ENCODE measurements around the gene TMEM179.
"Not testable (repeated sequence)": the region's sequence is repeated elsewhere in the genome, so short reads cannot be mapped to it uniquely, and the experiment has no call there.

The TMEM179 gene

GRCh38 chr14:104636846-104637545 is 32.4 kb upstream of the TMEM179 start:
- not testable (repeated sequence) for DNase-seq

DNA sequence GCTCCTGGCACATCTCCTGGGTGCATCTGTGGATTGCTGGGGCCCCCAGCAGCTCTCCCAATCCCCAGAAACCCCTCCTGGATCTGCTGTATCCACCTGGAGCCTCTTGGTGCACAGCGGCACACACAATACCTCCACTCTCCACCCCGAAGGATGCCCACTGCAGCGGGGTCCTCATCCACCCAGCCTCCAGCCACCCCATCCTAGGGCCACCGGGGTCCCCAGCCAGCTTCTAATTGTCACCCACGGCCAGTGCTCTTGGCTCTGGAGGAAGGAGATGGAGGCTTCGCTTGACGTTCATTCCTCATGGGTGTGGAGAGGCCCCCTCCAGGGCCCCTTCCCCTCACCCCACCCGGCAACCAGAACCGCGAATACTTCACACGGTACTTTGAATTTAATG is 31.6 kb upstream of the TMEM179 start:
- no peak for DNase-seq

DNA sequence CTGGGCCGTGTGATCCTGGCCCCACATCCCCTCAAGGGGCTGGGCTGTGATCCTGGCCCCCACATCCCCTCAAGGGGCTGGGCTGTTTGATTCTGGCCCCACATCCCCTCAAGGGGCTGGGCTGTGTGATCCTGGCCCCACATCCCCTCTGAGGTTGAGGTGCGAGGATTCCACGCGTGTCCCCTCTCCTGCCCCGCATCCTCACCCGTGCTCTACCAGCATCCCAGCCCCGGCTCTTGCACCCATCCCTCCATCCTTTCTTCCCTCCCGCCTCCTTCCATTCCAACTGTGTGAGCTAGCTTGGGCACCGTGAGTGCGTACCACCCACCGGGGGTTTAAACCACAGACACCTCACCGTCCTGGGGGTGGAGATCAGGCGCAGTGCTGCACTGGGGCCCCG is 31.1 kb upstream of the TMEM179 start:
- DNase-seq = no peak

DNA sequence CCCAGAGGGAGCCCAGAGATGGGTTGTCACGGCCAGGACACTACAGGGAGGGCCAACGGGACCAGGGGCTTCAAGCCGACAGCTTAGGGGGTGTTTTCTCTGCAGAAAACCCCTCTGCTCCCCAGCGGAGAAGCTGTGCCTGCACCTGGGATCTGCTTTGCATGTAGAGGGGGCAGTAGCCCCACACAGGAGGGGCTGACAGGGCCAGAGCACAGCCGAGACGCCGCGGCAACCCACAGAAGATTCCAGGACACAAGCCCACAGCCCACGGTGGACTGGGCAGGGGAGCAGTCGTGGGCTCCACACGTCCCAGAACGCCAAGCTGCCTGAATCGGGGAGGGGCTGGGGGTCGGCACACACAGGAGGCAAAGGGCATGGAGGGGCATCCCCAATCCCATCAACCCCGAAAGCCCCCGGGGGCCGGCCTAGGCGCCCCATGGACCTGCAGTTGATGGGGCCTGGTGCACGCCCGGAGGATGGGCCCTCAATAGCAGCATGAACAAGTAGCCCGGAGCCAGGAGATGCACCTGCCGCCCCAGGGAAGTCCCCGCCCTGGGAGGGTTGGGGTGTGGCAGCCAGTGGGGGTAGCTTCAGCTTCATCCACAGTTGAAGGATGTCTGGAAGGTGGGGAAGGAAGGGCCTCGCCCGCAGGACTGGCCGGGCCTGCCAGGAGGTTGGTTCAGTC is 30.5 kb upstream of the TMEM179 start:
- DNase-seq = no peak

- no peak for DNase-seq
Observed at GRCh38 chr14:104634138-104634760, 29.7 kb upstream of the TMEM179 start.

- no peak for DNase-seq
Observed at GRCh38 chr14:104633276-104634137, 28.9 kb upstream of the TMEM179 start.

DNA sequence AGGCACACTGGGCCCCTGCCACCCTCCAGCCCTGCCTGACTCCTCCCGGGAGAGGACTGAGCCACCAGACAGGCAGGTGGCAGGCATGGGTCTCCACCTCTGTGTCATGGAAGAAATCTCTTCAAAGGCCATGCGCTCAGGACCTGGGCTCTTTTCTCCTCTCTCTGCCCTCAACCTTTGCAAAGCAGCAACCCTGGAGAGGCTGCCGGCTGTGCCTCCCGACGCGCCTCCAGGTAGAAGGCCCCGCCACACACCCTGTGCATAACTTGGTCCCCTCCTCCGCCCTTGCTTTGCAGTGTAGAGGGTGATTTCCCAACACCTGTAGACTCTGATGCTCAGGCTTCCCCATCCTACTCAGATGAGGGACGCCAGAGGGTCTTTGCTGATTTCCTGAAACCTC is 28.2 kb upstream of the TMEM179 start:
- DNase-seq = no peak

- DNase-seq = no peak
Observed at GRCh38 chr14:104624939-104625338, 20.4 kb upstream of the TMEM179 start.

GRCh38 chr14:104614126-104614812 is 9.7 kb upstream of the TMEM179 start:
- DNase-seq = no peak

- DNase-seq = no peak
Observed at GRCh38 chr14:104611881-104612280, 7.3 kb upstream of the TMEM179 start.

- DNase-seq = no peak
Observed at GRCh38 chr14:104610749-104611310, 6.3 kb upstream of the TMEM179 start.

GRCh38 chr14:104609666-104610065 is 5.1 kb upstream of the TMEM179 start:
- DNase-seq = no peak

- no peak for DNase-seq
Observed at GRCh38 chr14:104603711-104604401, 716 bp downstream of the TMEM179 start.

- no peak for DNase-seq
Observed at GRCh38 chr14:104602933-104603325, 1.6 kb downstream of the TMEM179 start.

DNA sequence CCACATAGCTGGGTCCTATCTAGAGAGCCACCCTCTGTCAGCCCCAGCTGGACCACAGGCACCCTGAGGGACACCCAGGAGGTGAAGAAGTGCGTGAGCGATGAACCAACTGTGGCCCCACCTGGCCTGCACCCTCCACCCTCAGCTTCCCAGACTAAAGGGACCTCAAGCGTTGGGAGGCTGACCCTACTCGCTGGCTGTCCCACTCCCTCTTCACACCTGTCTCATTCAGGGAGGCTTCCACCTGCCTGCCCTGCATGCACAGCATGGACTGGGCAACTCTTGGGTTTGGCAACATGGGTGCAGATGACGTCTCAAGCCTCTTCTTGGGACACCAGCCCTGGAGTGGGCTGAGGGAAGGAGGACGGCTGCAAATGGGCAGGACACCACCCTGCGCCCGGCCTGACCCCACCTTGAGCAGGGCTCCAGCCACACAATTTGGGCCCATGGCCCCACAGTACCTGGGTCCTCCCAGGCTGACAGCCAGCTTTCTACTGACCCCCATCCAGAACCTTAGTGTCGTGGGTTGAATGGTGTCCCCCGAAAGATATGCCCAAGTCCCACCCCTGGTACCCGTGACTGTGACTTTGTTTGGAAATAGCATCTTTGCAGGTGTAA is 2.1 kb downstream of the TMEM179 start:
- DNase-seq = no peak

- no peak for DNase-seq
Observed at GRCh38 chr14:104601786-104602185, 2.8 kb downstream of the TMEM179 start.

DNA sequence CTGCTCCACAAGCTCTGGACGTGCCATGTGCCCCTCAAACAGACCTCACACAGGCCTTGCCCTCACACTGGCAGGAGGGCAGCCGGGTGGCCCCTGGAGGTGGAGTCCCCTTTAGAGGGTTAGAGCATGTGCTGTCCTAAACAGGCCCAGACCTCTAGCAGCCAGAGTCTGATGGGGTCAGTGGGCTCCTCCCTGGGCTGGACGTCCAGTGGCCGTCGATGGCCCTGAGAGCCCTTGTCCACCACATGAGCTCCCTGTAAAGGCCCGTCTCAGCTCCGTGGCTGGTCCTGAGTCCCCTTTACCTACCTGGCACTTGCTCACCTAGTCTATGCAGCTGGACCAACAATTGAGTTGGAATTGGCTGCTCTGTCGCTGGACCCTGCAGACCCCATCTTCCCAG is 3.8 kb downstream of the TMEM179 start:
- DNase-seq = no peak

DNA sequence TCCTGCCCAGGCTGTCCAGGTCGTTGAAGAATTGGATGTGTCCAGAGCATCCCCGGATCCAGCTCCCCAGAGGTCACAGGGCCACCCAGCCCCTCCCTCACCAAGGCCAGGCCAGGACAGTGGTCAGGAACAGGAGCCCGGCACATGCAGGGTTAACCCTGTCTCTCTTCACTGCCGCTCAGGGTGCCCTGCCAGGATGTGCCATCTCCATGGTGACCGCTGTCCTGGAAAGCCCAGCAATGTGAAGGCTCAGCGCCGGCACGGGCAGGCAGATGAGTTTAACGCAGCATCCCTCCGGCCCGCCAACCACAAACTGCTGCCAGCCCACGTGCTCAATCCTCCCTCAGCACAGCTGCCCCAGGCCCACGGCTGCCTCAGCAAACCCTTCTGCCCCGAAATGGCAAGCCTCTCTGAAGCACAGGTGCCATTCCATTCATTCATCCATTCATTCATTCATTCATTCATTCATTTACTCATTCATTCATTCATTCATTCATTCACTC is 4.4 kb downstream of the TMEM179 start:
- DNase-seq = peak; percentile 65

DNA sequence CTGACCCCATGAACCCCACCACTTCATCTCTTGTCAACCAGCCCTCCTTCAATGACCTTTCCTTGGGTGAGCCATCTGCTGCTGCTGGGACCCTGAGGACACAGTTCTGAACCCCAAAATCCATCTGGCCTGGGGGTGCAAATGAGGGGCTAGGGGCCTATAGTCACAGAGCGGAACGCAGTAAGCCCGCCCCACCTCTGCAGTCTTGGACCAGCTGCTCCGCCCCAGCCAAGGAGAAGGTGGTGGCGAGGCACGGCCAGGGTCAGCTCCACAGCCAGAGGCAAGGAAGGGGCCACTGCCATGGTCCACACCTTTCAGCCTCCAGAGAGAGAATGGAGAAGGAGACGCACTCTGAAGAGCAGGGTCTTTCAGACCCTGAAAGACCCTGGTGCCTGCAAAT is 5.1 kb downstream of the TMEM179 start:
- DNase-seq = no peak

GRCh38 chr14:104598910-104599273 is 5.7 kb downstream of the TMEM179 start:
- no peak for DNase-seq

All from NCI-H526 treated with DMSO at 0.1 percent for 48 hours (cell line).